Uterus (tissue), 4 donors: ENCODE results near the gene HAUS8. TPM values are rescaled to one million over a fixed set of nuclear protein-coding genes. Genes with fewer than 3 reads are reported as not detected.

Experiments
- DNase-seq, 2 donors: peaks; one replicate each; pipeline ENCODE4 v3.0.0-alpha.2; 2019 to 2020
- H3K27ac ChIP-seq, 2 donors: fragments of 200-600 bp; sonication (generic); 1 replicate in 1 of 2; 2 replicates in 1 of 2; pipeline ENCODE4 v1.5.1; 2016 to 2018
- H3K27me3 ChIP-seq, 2 donors: fragments of 200-600 bp; sonication (generic); one replicate each; pipeline ENCODE4 v1.5.1; 2018 to 2019; ENCODE audit warnings: control low read depth in 1 of 2
- H3K36me3 ChIP-seq, 2 donors: fragments of 200-600 bp; sonication (generic); one replicate each; pipeline ENCODE4 v1.5.1; 2019; ENCODE audit warnings: control low read depth in 1 of 2
- H3K4me1 ChIP-seq, 2 donors: fragments of 200-600 bp; sonication (generic); one replicate each; pipeline ENCODE4 v1.5.1; 2018 to 2019; ENCODE audit warnings: control low read depth in 1 of 2
- H3K4me3 ChIP-seq, 2 donors: fragments of 200-600 bp; sonication (generic); 1 replicate in 1 of 2; 2 replicates in 1 of 2; pipeline ENCODE4 v1.5.1; 2018 to 2019; ENCODE audit warnings: mild to moderate bottlenecking in 1 of 2
- H3K9me3 ChIP-seq, 2 donors: fragments of 200-600 bp; sonication (generic); one replicate each; pipeline ENCODE4 v1.5.1; 2019; ENCODE audit warnings: control low read depth in 1 of 2
- CTCF ChIP-seq, 4 experiments: fragments of 200-600 bp in 2 of 4; fragments of 450-650 bp in 2 of 4; sonication (generic) in 2 of 4; IDR thresholded peaks; one replicate each; pipeline ENCODE4 v1.5.1; 2016 to 2019; ENCODE audit warnings: antibody characterized with exemption in 4 of 4, mild to moderate bottlenecking in 2 of 4, moderate library complexity in 1 of 4
- POLR2A ChIP-seq, 2 donors: fragments of 450-650 bp; IDR thresholded peaks; one replicate each; pipeline ENCODE4 v1.6.1; 2016; ENCODE audit warnings: antibody characterized with exemption in 2 of 2, mild to moderate bottlenecking in 1 of 2, moderate library complexity in 1 of 2
- intact Hi-C: fragments of 100-400 bp; cut with DNase I; formaldehyde crosslinking; loops from one replicate; pipeline ENCODE4 v1.15.1; 2023; ENCODE audit warnings: low total_unique reads
- total RNA-seq, 4 donors: library from RNA; depleted of rRNA in 3 of 4; stranded (reverse); fragments of >200 nt in 3 of 4; gene quantifications; one replicate each; pipeline versions ENCODE4 v1.1.0 to v1.2.4, GENCODE V29; 2014 to 2023
- donor health status: DM: yes; HTN: yes; CAD: no.

HAUS8 gene
- total RNA-seq, 4 donors from 2014 or later: 2.6 to 11.5 (median 6.9) TPM

GRCh38 chr19:17004386-17004785 lies 70.9 kb downstream of the HAUS8 start:
- no peak for DNase-seq
- intact Hi-C loops: no loop called here
- Histone ChIP-seq H3K4me1 (no peaks in the 10 kb centered on the region), H3K27me3 (no peaks in the 10 kb centered on the region), H3K9me3 (no peaks in the 10 kb centered on the region), H3K36me3 (no peaks in the 10 kb centered on the region), H3K27ac (no peak overlapping the region), H3K4me3 (no peak overlapping the region)
- TF ChIP-seq POLR2A (IDR thresholded peaks at IDR 0.05): no peak
- TF ChIP-seq CTCF (IDR thresholded peaks at IDR 0.05): no peak

GRCh38 chr19:17002455-17002854 lies 72.8 kb downstream of the HAUS8 start:
- Histone ChIP-seq H3K27me3 (no peaks in the 10 kb centered on the region), H3K36me3 (no peaks in the 10 kb centered on the region), H3K9me3 (peaks cover 0 to 9% of the 10 kb centered on the region in 2 donors), H3K27ac (no peak overlapping the region), H3K4me1 (no peaks in the 10 kb centered on the region), H3K4me3 (no peak overlapping the region)
- TF ChIP-seq CTCF (IDR thresholded peaks at IDR 0.05) (no peak), POLR2A (IDR thresholded peaks at IDR 0.05) (no peak)
- no peak for DNase-seq
- intact Hi-C loops: no loop called here

- no peak for DNase-seq
- H3K36me3 ChIP-seq: no peaks in the 10 kb centered on the region
- intact Hi-C loops: no loop called here
Measured at GRCh38 chr19:17001603-17002183, 73.6 kb downstream of the HAUS8 start.

More at GRCh38 chr19:17001603-17002183, 73.6 kb downstream of the HAUS8 start:
- Histone ChIP-seq H3K4me1 (no peaks in the 10 kb centered on the region), H3K9me3 (peaks cover 0 to 9% of the 10 kb centered on the region in 2 donors), H3K27ac (no peak overlapping the region), H3K4me3 (no peak overlapping the region), H3K27me3 (no peaks in the 10 kb centered on the region)
- TF ChIP-seq POLR2A (IDR thresholded peaks at IDR 0.05) (no peak), CTCF (IDR thresholded peaks at IDR 0.05) (no peak)

Other genes starting within 250 kb of the HAUS8 start
- 100 to 1,000 TPM in 2 of 4 donors, 10 to 100 TPM in 2; 21.2 to 149 (median 92.3) TPM for gene SIN3B, start 246.1 kb downstream of the HAUS8 start, total RNA-seq
- gene F2RL3, start 186.5 kb downstream of the HAUS8 start, total RNA-seq: 10 to 100 TPM in 1 of 4 donors, 1 to 10 TPM in 2, under 1 TPM in 1; 0.07 to 20.0 (median 6.3) TPM
- 10 to 100 TPM in 3 of 4 donors, 1 to 10 TPM in 1; 2.8 to 18.3 (median 15.7) TPM for gene CPAMD8, start 48.6 kb downstream of the HAUS8 start, total RNA-seq
- 100 to 1,000 TPM in 1 of 4 donors, 10 to 100 TPM in 3; 17.6 to 117 (median 54.1) TPM for gene MYO9B, start 325 bp upstream of the HAUS8 start, total RNA-seq
- gene USE1, start 139.9 kb upstream of the HAUS8 start, total RNA-seq: 10 to 100 TPM; 11.5 to 43.5 (median 22.2) TPM
- 10 to 100 TPM in 2 of 4 donors, 1 to 10 TPM in 1, not detected in 1; 5.9 to 32.6 (median 17.6) TPM for gene OCEL1, start 150.8 kb upstream of the HAUS8 start, total RNA-seq
- gene NR2F6, start 170.5 kb upstream of the HAUS8 start, total RNA-seq: 10 to 100 TPM; 14.3 to 45.0 (median 36.0) TPM
- gene USHBP1, start 189.3 kb upstream of the HAUS8 start, total RNA-seq: 10 to 100 TPM in 2 of 4 donors, 1 to 10 TPM in 2; 3.5 to 23.8 (median 13.0) TPM
- 100 to 1,000 TPM in 2 of 4 donors, 10 to 100 TPM in 2; 58.1 to 240 (median 97.2) TPM for gene BABAM1, start 192.0 kb upstream of the HAUS8 start, total RNA-seq
- gene ANKLE1, start 206.4 kb upstream of the HAUS8 start, total RNA-seq: 1 to 10 TPM in 2 of 4 donors, not detected in 2; 1.6 to 2.4 TPM
- 100 to 1,000 TPM in 1 of 4 donors, 10 to 100 TPM in 2, 1 to 10 TPM in 1; 9.0 to 115 (median 19.2) TPM for gene ABHD8, start 228.0 kb upstream of the HAUS8 start, total RNA-seq
- 100 to 1,000 TPM in 2 of 4 donors, 10 to 100 TPM in 2; 30.9 to 289 (median 97.2) TPM for gene MRPL34, start 230.4 kb upstream of the HAUS8 start, total RNA-seq
- gene DDA1, start 234.1 kb upstream of the HAUS8 start, total RNA-seq: 10 to 100 TPM in 2 of 4 donors, 1 to 10 TPM in 2; 2.8 to 22.2 (median 8.9) TPM